ENCODE results near the gene ATXN10.
"Not testable (repeated sequence)": the region's sequence is repeated elsewhere in the genome, so short reads cannot be mapped to it uniquely, and the experiment has no call there.

The ATXN10 gene

DNA sequence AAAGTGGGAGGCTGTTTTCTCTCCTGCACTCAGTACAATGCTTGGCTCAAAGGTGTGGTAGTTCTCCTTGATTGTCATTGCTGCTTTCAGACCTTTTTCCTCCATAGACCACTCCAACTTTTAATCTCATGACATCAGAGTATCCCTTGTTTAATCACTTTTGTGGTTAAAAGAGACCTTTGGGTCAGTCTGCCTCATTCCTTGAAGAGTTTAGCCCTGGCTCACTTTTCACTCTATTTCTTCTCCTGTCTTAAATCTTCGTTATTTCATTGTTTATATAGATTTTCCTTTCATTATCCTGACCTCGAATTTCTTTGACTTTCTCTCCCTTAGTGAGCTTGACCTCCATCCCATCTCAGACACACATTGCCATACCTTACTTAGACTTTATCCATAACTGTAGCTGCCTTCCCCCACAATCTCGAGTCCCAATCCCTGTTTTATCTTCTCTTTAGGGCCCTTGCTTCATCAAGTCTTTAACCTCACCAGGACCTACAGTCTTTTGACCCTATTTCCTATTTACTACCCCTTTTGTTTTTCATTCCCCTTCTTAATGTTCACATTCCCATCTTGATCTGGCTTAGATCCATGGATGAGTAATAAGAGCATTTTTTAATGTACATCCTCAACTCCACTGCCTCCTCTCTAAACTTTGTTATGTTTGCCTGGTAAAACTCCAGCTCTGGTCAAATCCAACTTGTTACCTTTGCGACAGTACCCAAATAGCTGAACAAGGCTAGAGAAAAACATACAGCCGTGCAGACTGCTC lies 9.5 kb downstream of the ATXN10 start:
- DNase-seq, result no peak

DNA sequence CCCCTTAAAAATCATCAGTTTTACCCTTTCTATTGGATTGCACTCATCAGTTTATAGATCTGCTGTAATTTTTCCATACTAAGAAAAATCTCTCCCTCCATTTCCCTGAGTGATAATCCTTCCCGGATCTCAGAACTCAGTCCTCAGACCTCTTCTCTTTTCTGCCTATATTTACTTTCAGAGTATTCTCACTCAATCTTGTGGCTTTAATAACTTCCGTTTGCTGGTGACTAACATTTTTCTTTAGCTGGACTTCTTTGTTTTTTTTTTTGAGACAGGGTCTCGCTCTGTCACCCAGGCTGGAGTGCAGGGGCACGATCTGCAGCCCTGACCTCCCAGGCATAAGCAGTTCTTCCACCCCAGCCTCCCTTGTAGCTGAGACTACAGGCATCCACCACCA lies 10.4 kb downstream of the ATXN10 start:
- no peak for DNase-seq

DNA sequence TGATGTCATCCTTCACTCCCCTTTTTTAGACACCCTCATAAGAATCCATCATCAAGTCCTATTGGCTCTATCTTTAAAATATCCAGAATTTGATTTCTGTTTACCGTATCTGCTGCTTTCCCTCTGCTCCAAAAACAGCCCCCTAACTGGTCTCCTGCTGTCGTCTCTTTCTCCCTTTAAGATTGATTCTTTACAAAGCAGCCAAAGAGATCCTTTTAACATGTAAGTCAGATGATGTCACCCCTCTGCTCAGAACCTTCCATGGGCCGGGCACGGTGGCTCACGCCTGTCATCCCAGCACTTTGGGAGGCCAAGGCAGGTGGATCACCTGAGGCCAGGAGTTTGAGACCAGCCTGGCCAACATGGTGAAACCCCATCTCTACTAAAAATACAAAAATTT lies 11.1 kb downstream of the ATXN10 start:
- DNase-seq, result not testable (repeated sequence)

DNA sequence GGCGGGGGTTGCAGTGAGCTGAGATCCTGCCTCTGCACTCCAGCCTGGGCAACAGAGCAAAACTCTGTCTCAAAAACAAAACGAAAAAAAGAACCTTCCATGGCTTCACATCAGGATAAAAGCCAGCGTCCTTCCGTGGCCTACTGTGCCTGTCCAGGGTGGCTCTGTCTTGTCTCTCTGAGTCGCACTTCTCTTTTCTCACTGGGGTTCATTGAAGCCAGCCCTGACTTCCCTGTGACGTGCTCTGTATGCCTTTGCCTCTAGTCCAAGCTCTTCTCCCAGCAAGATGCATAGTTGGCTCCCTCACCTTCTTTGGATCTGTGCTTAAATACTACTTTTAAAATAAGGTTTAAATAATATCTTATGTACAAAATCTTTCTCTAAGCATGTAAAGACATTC lies 11.6 kb downstream of the ATXN10 start:
- DNase-seq, result no peak

DNA sequence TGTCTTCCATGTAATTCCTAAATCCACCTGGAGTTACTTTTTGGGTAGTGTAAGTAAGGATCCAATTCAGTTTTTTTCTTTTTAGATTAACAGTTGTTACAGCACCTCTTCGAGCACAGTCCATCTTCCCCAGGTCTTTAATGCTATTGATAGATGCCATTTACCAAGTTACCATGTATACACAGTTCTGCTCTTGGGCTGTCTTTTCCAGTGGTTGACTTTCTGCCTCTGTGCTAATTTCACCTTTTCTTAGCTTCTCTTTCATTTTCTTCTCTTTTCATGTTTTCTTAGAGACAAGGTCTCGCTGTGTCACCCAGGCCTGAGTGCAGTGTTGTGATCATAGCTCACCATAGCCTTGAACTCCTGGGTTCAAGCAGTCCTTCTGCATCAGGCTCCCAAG lies 12.0 kb downstream of the ATXN10 start:
- DNase-seq, result no peak

DNA sequence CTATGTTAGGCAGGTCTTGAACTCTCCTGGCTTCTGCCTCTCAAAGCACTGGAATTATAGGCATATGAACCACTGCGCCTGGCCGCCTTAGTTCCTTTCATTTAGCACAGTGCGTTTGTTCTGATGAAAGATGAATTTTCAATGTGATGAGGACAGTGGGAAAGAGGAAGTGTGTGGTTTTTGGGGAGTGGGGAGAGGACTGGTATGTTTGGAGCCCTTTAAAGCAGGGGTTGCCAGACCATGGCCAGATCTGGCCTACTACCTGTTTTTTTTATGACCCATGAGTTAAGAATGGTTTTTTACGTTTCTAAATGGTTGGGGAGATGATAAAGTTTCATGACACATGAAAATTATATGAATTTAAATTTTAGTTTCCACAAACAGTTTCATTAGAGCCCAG lies 12.5 kb downstream of the ATXN10 start:
- no peak for DNase-seq

DNA sequence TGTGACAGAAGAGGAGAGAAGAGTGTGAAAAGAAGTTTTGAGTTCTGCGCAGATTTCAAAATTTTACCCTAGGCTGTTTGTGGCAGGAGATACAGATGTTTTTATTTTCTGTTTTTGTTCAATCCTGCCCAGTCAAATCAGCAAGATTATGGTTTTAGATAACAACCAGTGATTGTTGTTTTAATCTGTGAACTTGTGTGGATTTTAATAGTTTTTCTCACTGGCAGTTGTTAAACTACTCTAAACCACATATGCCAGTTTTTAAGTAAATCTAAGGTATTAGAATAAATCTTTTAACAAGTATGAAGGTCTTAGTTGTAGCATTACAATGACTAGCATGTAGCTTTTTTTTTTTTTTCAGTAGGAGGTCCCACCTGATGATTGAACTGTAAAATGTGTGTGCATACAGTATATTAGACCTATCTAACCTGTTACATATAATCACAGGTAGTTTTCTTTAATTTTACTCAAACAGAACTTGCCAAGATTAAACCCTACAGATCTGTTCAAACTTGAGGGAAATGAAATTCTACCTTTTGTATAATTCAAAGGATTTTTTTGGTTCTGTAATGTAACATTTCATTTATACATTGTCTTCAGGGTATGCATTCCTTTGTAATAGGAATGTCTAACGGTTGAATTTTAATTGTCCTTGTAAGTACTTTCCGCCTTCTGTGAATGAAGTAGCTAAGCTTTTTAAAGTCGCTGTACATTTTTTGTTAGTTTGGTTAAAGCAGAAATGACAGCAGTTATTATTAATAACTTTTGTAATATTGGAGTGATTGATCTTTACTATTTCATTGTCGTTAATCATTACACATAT lies 13.3 kb downstream of the ATXN10 start:
- no peak for DNase-seq

DNA sequence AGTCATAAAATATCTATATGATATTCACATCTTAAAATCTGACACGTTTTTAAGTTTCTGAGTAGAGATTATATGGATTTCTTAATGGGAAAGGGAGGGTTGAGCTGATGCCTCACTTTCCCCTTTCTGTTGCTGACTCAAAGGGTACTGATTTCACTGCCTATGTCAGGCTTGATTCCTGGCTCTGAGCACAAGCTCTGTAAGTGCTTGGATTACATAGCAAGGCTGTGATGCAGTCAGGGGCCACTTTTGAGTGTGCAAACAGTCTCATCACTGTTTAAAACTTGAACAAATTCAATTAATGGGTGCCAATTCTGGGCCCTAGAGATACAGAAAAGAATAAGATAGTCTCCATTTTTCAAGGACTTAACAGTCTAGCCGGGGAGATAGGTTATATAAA lies 14.4 kb downstream of the ATXN10 start:
- DNase-seq, result no peak

DNA sequence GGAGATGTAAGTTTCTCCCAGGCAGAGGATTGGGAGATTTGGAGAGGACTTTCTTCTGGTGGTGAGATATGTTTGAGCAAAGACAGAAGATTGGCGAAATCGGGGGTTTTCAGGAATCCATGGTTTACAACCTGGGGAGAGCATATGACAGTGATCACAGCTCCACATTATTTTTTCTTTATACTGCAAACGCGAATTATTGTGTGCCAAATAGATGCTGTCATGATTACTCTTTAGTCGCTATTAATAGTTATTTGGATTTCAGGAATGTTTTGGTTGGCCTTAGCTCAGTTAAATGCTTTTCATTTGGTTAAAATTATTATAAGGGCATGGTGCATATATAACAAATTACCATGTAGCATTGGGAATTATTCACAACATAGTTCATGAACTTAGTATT lies 15.2 kb downstream of the ATXN10 start:
- DNase-seq, result no peak

DNA sequence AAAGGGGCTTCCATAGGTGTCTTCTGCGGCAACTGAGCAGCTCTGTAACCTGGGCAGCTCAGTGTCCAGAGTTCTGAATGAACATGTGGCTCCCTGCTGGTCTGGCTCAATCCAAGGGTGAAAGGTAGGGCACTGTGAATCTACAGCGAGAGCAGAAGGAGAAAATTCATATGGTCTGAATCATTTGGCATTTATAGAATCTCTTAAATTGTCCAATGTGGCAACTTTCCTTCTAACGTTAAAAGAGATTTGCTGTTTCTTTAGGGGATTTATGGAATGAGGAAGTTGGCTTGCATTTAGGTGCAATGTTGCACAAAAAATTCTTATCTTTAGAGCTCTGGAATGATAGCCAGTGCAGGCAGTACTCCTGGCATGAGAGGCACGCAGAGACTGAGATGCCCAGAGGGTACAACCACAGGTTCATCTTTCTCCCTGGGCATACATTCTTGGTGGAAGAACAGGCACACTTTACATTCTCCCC lies 17.0 kb downstream of the ATXN10 start:
- no peak for DNase-seq

DNA sequence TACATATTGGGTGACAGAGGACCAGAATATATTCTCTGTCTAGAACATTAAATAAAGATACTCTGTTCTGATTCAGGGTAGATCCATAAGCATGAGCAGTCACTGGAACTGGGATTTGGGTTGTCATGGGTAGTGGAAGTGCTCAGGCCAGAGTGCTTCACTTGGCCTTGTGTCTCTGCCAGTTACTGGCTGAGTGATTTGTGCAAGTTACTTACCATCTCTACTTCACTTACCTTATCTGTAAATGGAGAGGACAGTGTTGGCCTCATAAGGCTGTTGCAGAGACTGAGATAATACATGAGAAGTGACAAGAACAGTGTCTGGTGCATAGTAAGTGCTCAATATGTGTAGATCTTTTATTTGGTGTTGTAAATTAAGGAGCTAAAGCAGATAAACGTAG lies 17.6 kb downstream of the ATXN10 start:
- no peak for DNase-seq

DNA sequence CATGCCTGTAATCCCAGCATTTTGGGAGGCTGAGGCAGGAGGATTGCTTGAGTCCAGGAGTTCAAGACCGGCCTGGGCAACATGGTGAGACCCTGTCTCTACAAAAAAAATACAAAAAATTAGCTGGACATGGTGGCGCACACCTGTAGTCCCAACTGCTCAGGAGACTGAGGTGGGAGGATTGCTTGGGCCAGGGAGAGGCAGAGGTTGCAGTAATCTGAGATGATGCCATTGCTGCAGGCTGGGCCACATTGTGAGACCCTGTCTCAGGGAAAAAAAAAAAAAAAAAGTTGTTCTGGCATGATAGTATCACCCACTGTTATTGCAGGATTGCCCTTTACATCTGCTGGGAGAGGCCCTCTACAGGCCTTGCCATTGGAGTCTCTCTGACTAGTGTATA lies 18.4 kb downstream of the ATXN10 start:
- DNase-seq, result no peak

DNA sequence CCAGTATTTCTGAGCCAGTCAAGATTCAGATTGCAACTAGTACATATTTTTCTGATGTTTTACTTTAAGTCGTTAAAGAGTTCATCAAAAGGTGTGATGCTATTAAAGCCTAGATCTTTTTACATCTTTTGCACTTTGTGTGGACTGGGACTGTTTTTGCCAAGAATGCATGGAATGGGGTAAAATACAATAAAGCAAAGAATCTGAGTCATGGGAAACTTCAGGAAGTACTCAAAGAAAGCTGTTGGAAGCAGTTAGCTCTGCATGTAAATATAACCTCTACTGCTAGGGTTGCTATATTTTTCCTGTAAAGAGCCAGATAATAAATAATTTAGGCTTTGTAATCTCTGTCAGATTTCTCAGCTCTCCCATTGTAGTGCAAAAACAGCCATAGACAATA lies 20.9 kb downstream of the ATXN10 start:
- no peak for DNase-seq

DNA sequence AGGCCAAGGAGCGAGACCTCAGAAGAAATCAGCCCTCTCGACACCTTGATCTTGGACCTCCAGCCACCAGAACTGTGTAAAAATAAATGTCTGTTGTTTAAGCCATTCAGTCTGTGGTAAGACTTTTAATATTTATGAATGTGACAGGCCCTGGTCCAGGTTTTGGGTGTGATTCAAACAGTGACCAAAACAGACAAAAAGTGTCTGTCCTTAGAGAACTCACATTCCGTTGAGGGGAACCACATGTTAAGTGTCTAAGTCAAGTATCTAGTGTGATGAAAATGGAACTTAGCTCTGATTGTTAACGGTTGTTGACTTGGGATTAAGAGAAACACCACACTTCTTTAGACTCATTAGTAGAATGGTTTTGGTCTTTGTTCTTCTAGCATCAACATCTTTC lies 22.2 kb downstream of the ATXN10 start:
- no peak for DNase-seq

DNA sequence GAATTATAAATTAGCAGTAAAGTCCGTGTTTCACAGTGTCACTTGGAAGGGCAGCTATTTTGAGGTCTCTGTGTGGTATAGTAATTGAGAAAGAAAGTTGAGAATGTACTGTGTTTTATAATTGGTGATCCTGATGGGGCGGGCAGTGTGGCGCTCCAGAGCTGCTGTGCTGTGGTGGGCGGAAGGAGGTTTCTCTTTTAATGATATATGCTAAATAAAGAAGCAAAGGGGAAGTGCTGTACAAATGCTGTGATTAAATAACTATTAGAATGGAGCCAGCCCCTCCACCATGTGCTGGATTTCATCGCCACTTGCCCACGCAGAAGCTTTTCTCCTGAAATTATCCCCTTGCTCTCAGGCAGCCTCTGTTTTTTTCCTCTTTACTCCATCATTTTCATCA lies 24.6 kb downstream of the ATXN10 start:
- DNase-seq, result no peak

DNA sequence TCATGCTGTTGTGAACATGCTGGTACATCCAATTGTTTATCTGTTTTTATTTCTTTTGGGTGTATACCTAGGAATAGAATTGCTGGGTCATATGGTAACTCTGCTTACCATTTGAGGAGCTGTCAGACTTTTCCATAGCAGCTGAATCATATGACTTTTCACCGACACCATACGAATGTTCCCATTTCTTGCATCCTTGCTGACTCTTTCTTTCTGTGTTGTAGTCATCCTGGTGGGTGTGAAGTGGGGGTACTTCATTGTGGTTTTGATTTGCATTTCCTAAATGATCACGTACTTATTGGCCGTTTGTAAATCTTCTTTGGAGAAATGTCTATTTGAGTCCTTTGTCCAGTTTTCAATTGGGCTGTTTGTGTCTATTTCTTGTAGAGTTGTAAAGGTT lies 26.5 kb downstream of the ATXN10 start:
- DNase-seq, result no peak

DNA sequence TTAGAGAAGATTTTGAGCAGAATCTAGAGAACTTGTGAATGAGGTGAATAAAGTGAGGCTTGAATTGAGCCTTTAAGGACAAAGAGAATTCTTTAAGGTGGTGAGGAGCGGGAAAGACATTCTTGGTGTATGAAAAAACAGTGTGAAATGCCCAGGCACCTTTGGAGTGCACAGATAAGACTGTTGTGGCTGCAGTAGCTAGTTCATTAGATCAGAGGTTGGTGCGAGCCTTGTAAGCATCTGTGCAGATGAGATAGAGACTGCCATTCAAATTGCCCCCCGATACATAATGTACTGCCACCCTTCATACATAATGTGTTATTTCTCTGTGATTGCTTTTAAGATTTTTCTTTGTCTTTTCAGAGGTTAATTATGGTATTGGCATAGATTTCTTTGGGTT lies 31.3 kb downstream of the ATXN10 start:
- DNase-seq, result no peak

DNA sequence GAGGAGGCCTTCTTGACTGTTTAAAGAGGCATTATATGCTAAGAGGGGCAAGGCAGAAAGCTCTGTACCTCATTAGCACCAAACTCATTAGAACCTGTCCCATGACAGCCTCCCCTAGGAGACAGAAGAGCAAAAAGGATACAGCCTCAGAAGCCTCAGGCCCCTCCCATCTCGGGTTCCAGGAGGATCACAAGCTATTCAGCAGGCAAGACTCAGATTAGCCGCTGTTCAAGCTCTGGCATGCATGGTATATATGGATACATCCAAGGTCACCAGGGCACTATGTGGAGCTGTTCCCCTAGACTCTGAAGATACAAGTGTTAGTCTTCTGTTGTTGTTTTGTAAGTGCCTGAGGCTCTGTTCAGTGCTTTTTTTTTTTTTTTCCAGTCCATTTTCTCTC lies 32.1 kb downstream of the ATXN10 start:
- DNase-seq, result no peak

DNA sequence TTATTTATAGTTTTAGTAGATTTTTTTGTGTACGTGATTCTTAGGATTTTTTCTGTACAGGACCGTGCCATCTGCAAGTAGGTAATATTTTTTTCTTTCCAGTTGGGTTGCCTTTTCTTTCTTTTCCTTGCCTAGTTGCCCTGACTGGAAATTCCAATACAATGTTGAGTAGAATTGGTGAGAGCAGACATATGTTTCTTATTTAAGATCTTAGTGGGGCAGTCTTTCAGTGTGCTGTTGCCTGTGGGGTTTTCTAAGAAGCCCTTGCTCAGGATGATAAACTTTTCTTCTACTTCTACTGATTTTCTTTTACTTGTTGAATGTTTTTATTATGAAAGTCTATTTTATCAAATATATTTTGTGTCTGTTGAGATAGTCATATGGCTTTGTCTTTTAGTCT lies 33.0 kb downstream of the ATXN10 start:
- no peak for DNase-seq

DNA sequence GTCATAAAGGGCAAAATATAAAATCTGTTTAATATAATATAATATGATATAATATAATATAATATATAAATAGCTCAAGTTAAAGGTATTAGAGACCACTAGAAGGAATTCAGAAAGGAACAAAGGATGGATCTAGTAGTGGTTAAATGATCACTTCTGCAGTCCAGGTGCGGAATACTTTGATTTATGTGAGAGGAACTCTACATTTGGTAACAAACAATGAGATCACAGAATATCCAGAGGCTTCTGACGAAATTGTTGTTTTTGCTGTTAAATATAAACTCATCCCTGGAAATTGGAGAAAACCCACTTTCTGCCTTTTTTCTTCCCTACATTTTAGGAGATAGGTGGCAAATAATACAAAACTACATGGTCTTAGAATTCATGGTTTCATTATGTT lies 36.0 kb downstream of the ATXN10 start:
- no peak for DNase-seq

DNA sequence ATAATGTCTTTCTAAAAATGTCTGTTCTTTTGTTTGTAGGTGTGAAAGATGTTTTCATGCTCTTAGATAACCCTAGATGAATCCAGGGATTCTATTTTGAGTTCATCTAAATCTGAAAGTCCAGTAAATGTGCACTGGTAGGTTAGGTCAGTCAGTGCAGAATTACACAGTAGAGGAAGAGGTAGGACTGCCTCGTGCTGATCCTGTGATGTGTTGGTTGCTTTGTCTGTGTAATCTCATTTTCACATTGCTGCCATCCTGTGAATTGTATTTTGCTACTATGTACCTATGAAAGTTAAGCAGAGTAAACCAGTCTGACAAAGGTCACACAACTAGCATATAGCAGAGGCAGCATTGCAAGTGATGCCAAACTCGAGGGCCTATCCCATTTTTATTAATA lies 36.5 kb downstream of the ATXN10 start:
- no peak for DNase-seq

DNA sequence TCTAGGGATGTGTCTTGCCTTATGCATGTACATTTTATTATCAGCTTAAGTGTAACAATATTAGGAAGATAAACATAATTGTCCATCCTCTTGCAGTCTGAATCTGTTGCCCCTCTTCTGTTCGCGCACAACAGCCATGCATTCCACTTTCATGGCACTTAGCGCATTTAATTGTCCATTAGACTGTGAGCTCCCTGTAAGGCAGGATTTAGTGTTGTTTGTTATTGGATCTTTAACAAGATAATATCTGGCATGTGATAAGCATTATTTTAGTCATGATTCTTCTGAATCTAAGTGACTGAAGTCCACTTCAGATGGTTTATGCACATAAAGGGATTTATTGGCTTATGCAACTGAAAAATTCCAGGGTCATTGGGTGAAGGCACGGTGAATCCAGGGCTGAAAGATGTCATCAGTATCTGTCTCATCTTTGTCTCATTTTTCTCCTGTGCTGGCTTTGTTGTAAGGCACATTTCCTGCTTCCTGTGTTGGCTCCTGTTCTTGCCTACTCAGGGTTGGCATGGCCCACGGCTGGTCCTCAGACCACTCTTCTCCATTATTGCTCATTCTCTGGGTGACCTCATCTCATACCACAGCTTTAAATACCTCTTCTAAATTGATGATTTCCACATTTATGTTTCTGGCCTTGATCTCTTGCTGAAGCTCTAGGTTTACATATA lies 37.6 kb downstream of the ATXN10 start:
- no peak for DNase-seq

DNA sequence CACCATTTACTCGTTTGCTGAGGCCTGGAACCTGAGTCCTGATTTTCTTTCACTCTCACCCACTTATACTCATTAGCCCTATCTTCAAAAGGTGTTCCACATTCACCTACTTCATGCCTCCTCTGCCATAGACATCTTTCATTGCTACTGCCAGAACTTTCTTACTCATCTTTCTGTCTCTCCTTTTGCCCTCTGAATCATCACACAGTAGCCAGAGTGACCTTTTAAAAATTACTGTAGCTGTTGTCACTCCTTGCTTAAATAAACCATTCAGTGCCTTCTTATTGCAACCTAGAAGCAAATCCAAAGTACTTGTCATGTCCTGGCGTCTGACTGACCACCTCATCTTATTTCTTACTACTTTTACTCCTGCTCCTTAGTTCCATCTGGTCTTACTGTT lies 38.2 kb downstream of the ATXN10 start:
- no peak for DNase-seq

DNA sequence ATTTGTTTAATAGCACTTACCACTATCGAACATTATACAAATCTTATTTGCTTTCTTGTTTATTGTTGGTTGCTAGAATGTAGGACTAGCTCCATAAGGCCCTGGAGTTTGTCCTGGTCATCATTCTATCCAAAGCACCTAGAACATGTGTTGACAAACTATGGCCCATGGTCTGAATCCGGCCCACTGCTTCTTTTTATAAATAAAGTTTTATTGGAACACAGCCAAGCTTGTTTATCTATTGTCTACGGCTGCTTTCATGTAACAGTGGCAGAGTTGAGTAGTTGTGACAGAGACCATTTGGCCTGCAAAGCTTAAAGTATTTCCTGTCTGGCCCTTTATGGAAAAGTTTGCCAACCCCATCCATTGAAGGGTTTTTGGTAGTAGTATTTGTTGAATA lies 38.8 kb downstream of the ATXN10 start:
- DNase-seq, result no peak
